ENCODE results near the gene SKI. TPM values are rescaled to one million over a fixed set of nuclear protein-coding genes. Genes with fewer than 3 reads are reported as not detected.

SKI gene
- total and polyA plus RNA-seq, 2 experiments from 2014 or later, result 5.1 to 21.9 TPM

GRCh38 chr1:2216767-2217058 lies 11.4 kb upstream of the SKI start:
- Histone ChIP-seq H3K79me2 (no peaks in the 10 kb centered on the region), H3K9me2 (replicated peaks; ENCODE audit: insufficient read depth) (no peaks in the 10 kb centered on the region), H3K27me3 (no peaks in the 10 kb centered on the region), H3K36me3 (replicated peaks; ENCODE audit: insufficient read depth, low read depth) (no peaks in the 10 kb centered on the region), H3K4me1 (ENCODE audit: insufficient read depth) (peaks cover 33% of the 10 kb centered on the region), H4K20me1 (ENCODE audit: insufficient read depth, poor library complexity, severe bottlenecking) (no peaks in the 10 kb centered on the region), H3K27ac (no peak overlapping the region), H3K4me3 (no peak overlapping the region), H3K9me3 (ENCODE audit: low read depth) (no peaks in the 10 kb centered on the region), H3K4me2 (no peak overlapping the region), H2AFZ (no peak overlapping the region)
- TF ChIP-seq EZH2phosphoT487 (IDR thresholded peaks at IDR 0.05; ENCODE audit: low read depth, severe bottlenecking, unreplicated experiment) (no peak), CTCF (IDR thresholded peaks at IDR 0.05; ENCODE audit: poor library complexity) (no peak), EZH2 (IDR thresholded peaks at IDR 0.05; ENCODE audit: borderline replicate concordance) (no peak)
- 91% methylated on average over 7 of the region's 7 CpGs for whole genome bisulfite sequencing (ENCODE audit: low lambda C conversion rate, missing lambda C conversion rate)
- no peak for DNase-seq (ENCODE audit: low spot score)

GRCh38 chr1:2221271-2221670 lies 6.8 kb upstream of the SKI start:
- H2AFZ ChIP-seq, result no peak overlapping the region
- H3K4me3 ChIP-seq, result no peak overlapping the region
- H3K4me1 ChIP-seq (ENCODE audit: insufficient read depth), result peaks cover under 1% of the 10 kb centered on the region
- H3K9me3 ChIP-seq (ENCODE audit: low read depth), result no peaks in the 10 kb centered on the region
- H3K79me2 ChIP-seq, result peaks cover 1% of the 10 kb centered on the region
- no peak for DNase-seq (ENCODE audit: low spot score)
- H3K27me3 ChIP-seq, result no peaks in the 10 kb centered on the region
- WGBS (ENCODE audit: low lambda C conversion rate, missing lambda C conversion rate), result 90% methylated on average over 3 of the region's 3 CpGs
- H3K27ac ChIP-seq, result no peak overlapping the region
- H3K4me2 ChIP-seq, result no peak overlapping the region
- TF ChIP-seq EZH2phosphoT487 (IDR thresholded peaks at IDR 0.05; ENCODE audit: low read depth, severe bottlenecking, unreplicated experiment) (no peak), CTCF (IDR thresholded peaks at IDR 0.05; ENCODE audit: poor library complexity) (no peak), EZH2 (IDR thresholded peaks at IDR 0.05; ENCODE audit: borderline replicate concordance) (no peak)
- no peaks in the 10 kb centered on the region for H3K36me3 ChIP-seq (replicated peaks; ENCODE audit: insufficient read depth, low read depth)
- no peaks in the 10 kb centered on the region for H4K20me1 ChIP-seq (ENCODE audit: insufficient read depth, poor library complexity, severe bottlenecking)
- no peaks in the 10 kb centered on the region for H3K9me2 ChIP-seq (replicated peaks; ENCODE audit: insufficient read depth)

- no peaks in the 10 kb centered on the region for H3K27me3 ChIP-seq
- H4K20me1 ChIP-seq (ENCODE audit: insufficient read depth, poor library complexity, severe bottlenecking), result peaks cover 6% of the 10 kb centered on the region
- no peak for TF ChIP-seq CTCF (IDR thresholded peaks at IDR 0.05; ENCODE audit: poor library complexity)
- TF ChIP-seq EZH2 (IDR thresholded peaks at IDR 0.05; ENCODE audit: borderline replicate concordance), result no peak
- TF ChIP-seq EZH2phosphoT487 (IDR thresholded peaks at IDR 0.05; ENCODE audit: low read depth, severe bottlenecking, unreplicated experiment), result no peak
- H2AFZ ChIP-seq, result no peak overlapping the region
- H3K4me2 ChIP-seq, result no peak overlapping the region
- no peaks in the 10 kb centered on the region for H3K9me2 ChIP-seq (replicated peaks; ENCODE audit: insufficient read depth)
- peaks cover 7% of the 10 kb centered on the region for H3K4me1 ChIP-seq (ENCODE audit: insufficient read depth)
- 95% methylated on average over 5 of the region's 7 CpGs for WGBS (ENCODE audit: low lambda C conversion rate, missing lambda C conversion rate)
- H3K27ac ChIP-seq, result no peak overlapping the region
- H3K9me3 ChIP-seq (ENCODE audit: low read depth), result no peaks in the 10 kb centered on the region
- H3K79me2 ChIP-seq, result peaks cover 14% of the 10 kb centered on the region
- no peak overlapping the region for H3K4me3 ChIP-seq
- H3K36me3 ChIP-seq (replicated peaks; ENCODE audit: insufficient read depth, low read depth), result no peaks in the 10 kb centered on the region
- DNase-seq (ENCODE audit: low spot score), result no peak
Measured at GRCh38 chr1:2224170-2224584, 3.9 kb upstream of the SKI start.
